Activated CD8-positive, alpha-beta memory T cell treated with anti-CD3 and anti-CD28 coated beads, Interleukin-2, amount 50 U/mL, for 24 hours (primary cell): ENCODE results near the gene TGM2.

Source experiments
- DNase-seq: peaks from one replicate; pipeline ENCODE4 v3.0.0-alpha.2; 2020; ENCODE audit errors: extremely low read depth

TGM2 gene

GRCh38 chr20:38177201-38177600, 12.1 kb upstream of the TGM2 start:
- DNase-seq, result no peak

DNA sequence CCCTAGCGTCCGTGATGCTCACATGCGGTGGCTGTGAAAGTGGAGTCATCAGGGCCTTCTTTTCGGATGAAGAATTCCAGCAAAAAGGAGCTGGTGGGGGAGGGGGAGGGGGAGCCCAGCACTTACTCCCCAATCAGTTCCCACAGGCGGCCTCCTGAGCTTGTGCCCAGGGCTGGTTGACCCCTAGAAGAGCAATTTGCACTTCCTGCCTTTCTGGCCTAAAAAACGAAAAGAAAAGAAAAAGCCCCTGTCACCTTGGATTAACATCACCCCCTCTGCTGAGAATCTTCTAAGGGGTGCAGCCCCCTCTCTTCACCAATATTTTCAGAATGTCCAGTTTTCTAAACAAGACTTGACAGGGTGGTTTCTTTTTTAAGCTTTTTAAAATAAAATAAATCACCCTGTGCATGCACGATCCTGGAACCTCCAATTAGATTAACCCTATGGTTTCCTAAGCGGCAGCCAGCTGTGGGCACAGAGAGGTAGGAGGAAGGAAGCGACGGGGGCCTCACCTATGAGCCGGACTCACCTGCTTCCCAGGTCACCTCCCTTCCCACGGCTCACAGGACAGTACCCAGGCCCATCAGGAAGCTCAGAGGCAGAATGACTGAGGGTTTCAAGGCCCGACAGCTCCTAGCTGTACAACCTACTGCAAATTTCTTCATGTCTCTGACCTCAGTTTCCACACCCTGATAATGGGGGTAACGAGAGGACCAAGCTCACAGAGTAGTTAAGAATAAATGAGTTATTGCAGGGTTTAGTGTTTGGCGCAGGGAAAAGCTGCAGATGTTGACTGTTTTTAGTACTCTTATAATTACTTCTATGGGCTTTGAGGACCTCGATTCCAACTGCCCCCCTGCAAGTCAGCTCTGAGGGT, 10.5 kb upstream of the TGM2 start:
- no peak for DNase-seq

DNA sequence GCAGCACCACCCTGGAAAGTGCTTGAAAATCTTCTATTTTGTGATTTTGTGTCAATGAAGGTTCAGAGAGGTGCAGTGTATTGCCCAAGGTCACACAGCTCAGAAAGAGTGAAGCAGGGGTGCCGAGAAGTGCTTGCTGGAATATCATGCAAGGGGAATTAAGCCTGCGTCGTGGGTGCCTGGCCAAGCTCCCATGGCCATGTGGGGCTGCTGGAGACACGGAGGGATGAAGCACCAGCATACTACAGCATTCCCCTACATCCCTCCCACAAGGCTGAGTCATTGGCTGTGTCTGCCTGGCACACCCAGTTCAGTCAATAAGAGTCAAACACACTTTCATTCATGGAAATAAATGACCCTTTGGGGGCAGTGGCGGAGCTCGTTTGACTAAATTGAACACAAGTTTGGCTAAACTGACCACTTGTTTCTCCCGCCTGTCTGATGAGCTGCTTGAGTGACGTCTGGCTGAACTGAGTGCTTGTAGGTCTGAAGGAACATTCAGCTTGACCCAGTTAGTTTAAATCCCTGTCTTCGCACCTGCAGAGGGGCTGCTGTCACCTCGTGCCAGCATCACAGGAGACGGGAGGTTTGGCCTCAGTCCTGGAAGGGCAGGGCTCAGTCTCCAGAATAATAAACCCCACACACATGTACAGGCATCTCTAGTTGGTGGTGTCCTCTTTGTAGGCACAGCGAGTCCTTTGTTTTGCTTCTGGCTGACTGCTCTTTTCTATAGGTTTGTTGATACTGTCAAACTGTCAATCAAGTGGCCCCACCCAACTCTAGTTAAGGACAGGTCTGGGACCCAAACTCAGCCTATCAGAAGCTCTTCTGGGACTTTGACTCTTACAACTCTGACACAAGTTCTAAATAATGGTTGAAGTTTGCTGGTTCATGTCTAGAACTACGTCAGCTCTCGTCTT, 8.4 kb upstream of the TGM2 start:
- DNase-seq, result no peak

DNA sequence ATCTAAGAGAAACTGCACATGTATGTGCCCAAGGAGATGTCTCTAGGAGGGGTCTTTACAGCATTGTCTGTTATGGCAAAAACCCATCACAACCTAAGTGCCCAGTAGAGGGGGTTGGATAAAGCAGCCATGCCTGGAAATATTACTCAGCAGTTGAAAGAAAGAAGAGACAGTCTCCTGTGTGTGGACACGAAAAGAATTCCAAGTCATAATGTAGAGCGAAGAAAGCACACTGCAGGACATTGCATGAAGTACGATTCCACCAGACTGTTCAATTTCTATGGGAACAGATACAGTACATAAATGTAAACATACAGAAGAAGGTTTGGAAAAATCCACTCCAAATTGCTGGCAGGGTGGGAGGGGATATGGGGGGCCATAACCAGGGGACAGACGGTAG, 7.3 kb upstream of the TGM2 start:
- no peak for DNase-seq

DNA sequence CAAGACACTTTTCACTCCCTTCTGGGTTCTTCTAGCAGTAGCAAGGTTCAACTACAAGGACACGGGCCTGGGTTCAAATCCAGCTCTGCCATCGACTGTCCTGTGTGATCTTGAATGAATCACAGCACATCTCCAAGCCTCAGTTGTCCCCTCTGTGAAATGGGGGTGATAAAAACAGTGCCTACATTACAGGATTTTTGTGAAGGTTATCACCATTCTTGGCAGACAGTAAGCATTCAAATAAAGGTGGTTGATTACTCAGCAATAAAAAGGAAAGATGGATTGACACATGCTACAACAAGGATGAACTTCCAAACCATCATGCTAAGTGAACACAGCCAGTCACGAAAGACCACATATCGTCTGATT, 6.6 kb upstream of the TGM2 start:
- DNase-seq, result no peak

DNA sequence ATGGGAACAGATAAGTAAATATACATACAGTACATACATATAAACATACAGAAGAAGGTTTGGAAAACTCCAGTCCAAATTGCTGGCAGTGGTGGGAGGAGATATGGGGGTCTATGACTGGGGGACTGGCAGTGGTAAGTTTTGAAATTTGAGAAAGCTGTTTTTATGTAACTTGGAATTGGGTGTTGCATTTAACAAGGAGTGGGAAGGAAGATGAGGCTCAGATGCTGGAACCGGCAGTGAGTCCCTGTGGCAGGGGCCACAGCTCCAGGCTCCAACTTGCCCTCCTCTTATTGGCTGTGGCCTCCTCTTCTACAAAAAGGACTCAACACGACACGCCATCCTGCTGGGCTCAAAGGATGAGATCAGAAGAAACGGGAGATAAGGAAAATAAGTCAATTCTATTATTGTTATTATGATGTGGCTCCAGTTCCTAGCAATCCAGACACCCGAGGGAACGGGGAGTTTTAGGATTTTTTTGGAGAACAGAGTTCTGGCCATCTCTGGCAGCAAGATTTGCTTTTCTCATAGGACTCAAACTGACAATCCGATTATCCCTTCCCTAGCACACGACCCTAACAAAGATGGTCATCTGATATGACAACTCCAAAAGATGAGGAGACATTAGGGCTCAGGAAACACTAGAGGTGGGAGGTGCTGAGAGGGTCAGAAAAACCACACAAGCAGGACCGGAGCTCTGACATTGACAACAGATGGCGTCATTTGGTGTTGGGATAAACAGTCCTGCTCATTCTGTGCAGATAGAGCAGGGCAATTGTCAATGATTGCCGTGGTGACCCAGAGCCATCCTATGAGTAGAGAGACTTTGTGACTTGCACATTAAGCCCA, 6.0 kb upstream of the TGM2 start:
- DNase-seq, result no peak

DNA sequence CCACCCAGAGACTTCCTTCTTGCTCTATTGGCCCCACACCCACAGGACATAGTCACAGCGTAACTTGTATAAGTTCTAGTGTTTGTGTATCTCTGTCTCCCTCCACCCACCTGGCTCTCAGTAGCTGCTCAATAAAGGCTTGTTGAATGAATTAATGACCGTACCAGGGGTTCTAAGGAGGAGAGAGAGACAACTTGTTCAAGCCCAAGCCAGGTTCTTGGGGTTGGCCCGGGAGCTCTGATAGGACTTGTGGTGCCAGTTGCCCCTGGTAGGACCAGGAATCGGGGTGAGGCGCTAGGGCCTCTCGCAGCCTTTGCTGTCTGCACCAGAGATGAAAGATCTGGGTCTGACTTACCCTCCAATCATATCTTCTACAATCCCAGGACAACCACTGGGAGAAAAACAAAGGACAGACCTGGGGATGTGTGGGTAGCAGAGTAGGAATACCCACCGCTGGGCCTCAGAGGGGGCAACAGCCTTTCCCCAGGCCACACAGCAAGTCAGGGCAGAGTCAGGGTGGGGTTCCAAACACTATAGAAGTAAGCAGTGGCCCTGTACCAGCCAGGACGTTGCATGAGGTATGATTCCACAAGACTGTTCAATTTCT, 5.3 kb upstream of the TGM2 start:
- no peak for DNase-seq

- no peak for DNase-seq
Observed at GRCh38 chr20:38169636-38170193, 4.6 kb upstream of the TGM2 start.

GRCh38 chr20:38168791-38169589, 3.9 kb upstream of the TGM2 start:
- DNase-seq, result no peak

DNA sequence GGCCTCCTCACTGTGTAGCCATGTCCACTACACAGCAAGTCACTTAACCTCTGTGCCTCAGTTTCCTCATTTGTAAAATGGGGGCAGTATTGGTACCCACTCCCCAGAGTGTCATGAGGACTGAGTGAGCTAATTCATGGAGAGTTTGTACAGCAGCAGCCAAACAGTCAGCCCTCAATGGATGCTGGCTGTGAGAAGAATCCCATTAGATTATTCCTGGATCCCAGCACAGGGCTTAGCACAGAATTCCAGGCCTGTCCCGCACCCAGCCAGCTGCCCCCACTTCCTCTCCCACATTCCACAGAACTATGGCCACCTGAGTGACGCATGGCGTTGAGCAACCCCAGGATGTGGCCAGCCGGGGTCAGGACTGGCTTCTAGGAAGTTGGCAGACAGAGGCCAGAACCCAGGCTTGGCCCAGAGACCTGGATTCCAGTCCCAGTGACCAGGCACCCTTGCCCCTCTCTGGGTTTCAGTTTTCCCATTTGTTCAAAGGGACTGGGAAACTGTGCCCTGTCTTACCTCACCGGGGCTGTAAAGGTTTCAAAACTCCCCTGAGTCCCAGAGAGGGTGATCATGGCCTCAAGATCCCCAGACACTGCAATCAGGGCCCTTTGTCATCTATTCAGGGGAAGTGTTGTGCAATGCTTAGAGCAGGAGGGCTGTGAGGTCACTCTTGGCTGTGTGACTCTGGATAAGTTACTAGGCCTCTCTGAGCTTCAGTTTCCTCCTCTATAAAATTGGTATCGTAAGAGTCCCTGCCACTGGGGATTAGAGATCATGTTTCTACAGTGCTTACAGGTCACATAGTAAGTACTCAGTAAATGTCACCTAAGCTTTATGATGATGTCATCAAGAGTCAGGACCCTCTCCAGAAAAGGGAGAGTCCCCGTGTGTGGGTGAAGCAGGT, 3.0 kb upstream of the TGM2 start:
- no peak for DNase-seq

DNA sequence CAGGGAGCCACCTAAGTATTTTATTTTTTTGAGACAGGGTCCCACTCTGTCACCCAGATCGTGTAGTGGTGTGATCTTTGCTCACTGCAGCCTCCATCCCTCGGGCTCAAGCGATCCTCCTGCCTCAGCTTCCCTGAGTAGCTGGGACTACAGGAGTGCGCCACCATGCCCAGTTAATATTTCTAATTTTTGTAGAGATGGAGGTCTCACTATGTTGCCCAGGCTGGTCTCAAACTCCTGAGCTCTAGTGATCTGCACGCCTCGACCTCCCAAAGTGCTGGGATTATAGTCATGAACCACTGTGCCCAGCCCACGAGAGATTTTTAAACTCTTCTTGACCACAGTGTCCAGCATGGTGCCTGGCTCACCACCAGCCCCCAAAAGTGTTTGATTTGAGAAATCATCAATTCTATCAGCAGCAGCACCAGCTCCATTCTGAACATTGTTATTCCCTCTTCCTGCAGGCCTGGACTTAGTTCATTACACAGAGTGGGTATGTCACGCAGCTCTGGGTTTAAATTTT, 2.3 kb upstream of the TGM2 start:
- no peak for DNase-seq

DNA sequence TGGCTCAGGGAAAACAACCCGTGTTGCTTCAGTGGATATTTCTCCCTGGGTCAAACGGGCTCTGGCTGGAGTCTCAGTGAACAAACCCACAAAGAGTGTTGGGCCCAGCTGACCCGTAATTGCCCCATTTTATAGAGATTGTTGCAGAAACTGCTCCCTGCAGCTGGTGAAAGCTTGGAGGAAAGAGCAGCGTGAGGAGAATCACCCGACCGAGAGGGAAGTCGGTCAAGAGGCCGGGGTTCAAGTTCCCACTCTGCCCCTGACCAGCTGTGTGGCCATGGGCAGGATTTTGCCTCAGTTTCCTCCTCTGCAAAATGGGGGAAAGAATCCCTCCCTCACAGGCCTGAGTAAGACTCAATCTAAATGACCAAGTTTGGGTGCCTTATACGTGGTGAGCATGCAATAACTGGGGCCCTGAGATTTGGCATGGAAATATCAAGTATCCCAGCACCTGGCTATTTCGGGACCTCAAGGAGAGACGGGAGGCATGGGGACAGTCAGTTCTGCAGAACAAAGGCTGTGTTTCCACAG, 1.7 kb upstream of the TGM2 start:
- DNase-seq, result no peak

DNA sequence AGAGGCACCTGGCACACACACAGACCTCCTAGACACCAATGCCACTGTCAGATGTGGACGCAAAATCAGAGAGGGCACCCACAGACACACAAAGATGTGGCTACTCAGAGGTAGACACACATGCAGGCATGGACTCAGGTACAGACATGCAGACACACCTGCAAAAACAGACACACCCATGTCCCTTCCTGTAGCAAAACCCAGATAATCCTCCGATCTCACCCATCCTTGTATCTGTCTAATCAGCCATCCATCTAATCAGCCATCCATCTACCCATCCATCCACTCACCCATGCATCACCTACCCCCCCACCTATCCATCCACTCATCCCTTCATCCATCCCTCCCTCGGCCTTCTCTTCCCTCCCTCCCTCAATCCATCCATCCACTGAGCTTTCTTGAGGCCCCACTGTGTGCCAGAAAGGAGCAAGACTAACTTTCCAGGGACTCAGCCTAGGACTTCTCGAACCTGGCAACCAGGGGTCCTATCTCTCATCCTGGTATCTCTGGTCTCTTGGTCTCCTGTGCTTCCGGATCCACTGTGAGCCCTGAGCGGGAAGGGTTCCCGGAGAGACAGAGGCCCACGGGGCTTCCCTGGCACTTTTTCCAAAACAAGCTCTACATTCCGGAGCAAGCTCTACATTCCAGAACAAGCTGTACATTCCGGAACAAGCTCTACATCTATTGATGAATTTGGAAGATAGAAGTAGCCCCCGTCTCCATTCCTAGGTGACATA, 1.1 kb upstream of the TGM2 start:
- DNase-seq, result no peak

DNA sequence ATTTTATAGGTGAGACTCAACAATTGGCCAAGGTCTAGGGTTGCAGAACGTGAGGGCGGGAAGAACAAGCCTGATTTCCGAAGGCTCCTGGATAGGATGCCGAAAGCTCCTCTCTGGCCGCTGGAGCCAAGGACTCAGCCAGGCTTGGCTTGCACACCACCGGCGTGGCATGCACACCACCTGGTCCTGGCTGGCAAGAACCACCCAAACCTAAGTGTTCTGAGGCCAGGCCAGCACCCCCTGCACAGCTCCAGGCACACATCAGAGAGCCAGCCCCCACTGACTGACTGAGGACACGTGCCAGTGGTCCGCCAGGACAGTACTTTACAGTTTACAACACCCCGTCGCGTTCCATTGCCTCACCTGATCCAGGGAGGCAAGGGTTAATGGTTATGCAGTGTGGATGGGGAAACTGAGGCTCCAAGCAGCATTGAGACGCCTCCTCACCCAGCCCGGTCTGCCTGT, 414 bp downstream of the TGM2 start:
- no peak for DNase-seq

- DNase-seq, result no peak
Observed at GRCh38 chr20:38164069-38164468, 1.0 kb downstream of the TGM2 start.

- no peak for DNase-seq
Observed at GRCh38 chr20:38162878-38163875, 1.9 kb downstream of the TGM2 start.

DNA sequence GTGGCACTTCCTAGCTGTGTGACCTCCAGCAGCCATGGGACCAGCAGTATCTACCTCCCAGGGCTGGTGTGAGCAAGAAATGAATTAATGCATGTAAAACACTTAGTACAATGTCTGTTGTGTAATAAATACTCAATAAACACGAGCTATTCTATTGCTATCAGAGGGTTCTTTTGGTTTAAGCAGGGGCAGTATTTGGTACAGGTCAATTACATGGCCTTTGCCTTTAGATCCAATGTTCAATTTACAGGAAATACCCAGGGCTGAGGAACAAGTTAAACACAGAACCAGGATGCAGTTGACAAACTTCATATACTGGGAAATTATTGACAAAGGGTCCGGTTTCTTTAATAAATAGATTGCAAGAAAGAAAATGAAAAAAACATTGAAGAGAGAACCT, 2.9 kb downstream of the TGM2 start:
- no peak for DNase-seq
